ENCODE results near the gene ASPG.

GRCh38 chr14:104118006-104118844 lies 32.7 kb downstream of the ASPG start:
- TF ChIP-seq, protein P1, sequence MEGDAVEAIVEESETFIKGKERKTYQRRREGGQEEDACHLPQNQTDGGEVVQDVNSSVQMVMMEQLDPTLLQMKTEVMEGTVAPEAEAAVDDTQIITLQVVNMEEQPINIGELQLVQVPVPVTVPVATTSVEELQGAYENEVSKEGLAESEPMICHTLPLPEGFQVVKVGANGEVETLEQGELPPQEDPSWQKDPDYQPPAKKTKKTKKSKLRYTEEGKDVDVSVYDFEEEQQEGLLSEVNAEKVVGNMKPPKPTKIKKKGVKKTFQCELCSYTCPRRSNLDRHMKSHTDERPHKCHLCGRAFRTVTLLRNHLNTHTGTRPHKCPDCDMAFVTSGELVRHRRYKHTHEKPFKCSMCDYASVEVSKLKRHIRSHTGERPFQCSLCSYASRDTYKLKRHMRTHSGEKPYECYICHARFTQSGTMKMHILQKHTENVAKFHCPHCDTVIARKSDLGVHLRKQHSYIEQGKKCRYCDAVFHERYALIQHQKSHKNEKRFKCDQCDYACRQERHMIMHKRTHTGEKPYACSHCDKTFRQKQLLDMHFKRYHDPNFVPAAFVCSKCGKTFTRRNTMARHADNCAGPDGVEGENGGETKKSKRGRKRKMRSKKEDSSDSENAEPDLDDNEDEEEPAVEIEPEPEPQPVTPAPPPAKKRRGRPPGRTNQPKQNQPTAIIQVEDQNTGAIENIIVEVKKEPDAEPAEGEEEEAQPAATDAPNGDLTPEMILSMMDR (IDR thresholded peaks at IDR 0.05) = no peak
- no peak for TF ChIP-seq SIN3A (IDR thresholded peaks at IDR 0.05; ENCODE audit: borderline replicate concordance, insufficient read depth, low read depth, low read length)
- no peak for TF ChIP-seq POLR2AphosphoS5 (IDR thresholded peaks at IDR 0.05; ENCODE audit: low read depth, low read length)
- TF ChIP-seq TCF7L2 (IDR thresholded peaks at IDR 0.05; ENCODE audit: low read depth, low read length) = no peak

Data from Panc1 (cell line).